WTC11 (cell line): ENCODE results near the gene CTIF. TPM values are rescaled to one million over a fixed set of nuclear protein-coding genes. Genes with fewer than 3 reads are reported as not detected.
A peak's percentile ranks its signal among the peaks of the same experiment; 100 is the strongest.

Source experiments
- ATAC-seq: fragments of 200-7000 bp; cut with Tn5 transposase; 2 replicates; pipeline ENCODE4 v1.10.0; 2021; ENCODE audit warnings: mild to moderate bottlenecking, moderate library complexity
- CTCF ChIA-PET: fragments of 300-600 bp; sonication (Branson Sonifier 250); formaldehyde crosslinking; loops from one replicate; lab custom pipeline; 2021; ENCODE audit warnings: antibody characterized with exemption; lab: Charles Lee
- POLR2A ChIA-PET: fragments of 350-600 bp; sonication (Branson Sonifier 250); formaldehyde crosslinking; loops from one replicate; lab custom pipeline; 2021; ENCODE audit warnings: antibody characterized with exemption; lab: Charles Lee
- DNase-seq: peaks from one replicate; pipeline ENCODE4 v3.0.0; 2021; ENCODE audit warnings: low spot score
- H3K27ac Mint-ChIP-seq: 2 replicates; pipeline ENCODE4 v1.8.0; 2021; ENCODE audit warnings: mixed read lengths
- H3K27me3 Mint-ChIP-seq: 2 replicates; pipeline ENCODE4 v1.8.0; 2021; ENCODE audit warnings: low read depth, mild to moderate bottlenecking, moderate library complexity, mixed read lengths
- H3K36me3 Mint-ChIP-seq: 2 replicates; pipeline ENCODE4 v1.8.0; 2021; ENCODE audit warnings: mixed read lengths
- H3K4me1 Mint-ChIP-seq: 2 replicates; pipeline ENCODE4 v1.8.0; 2022; ENCODE audit warnings: mixed read lengths
- H3K4me3 Mint-ChIP-seq: 2 replicates; pipeline ENCODE4 v1.8.0; 2021; ENCODE audit warnings: mild to moderate bottlenecking, moderate library complexity, mixed read lengths
- H3K9me3 Mint-ChIP-seq: 2 replicates; pipeline ENCODE4 v1.8.0; 2021; ENCODE audit warnings: mixed read lengths
- AR ChIP-seq: fragments of 250-450 bp; sonication (Bioruptor Pico); IDR thresholded peaks from 2 replicates; pipeline ENCODE4 v1.9.0; 2021; ENCODE audit warnings: mild to moderate bottlenecking
- ATF1 ChIP-seq: sonication (generic); formaldehyde crosslinking; IDR thresholded peaks from 2 replicates; pipeline ENCODE4 v1.8.1; 2023; ENCODE audit warnings: mild to moderate bottlenecking, moderate library complexity, missing genetic modification reagents
- ATF2 ChIP-seq: sonication (generic); formaldehyde crosslinking; IDR thresholded peaks from 2 replicates; pipeline ENCODE4 v1.8.1; 2022; ENCODE audit warnings: low read depth, missing genetic modification reagents, borderline replicate concordance
- CBFB ChIP-seq: sonication (generic); formaldehyde crosslinking; IDR thresholded peaks from 2 replicates; pipeline ENCODE4 v1.8.1; 2022; ENCODE audit warnings: mild to moderate bottlenecking, low read depth, missing genetic modification reagents
- E2F4 ChIP-seq: sonication (generic); formaldehyde crosslinking; IDR thresholded peaks from 2 replicates; pipeline ENCODE4 v1.8.1; 2022; ENCODE audit warnings: low read depth, mild to moderate bottlenecking, moderate library complexity, missing genetic modification reagents, borderline replicate concordance
- ESRRA ChIP-seq: sonication (generic); formaldehyde crosslinking; IDR thresholded peaks from 2 replicates; pipeline ENCODE4 v1.8.1; 2022; ENCODE audit warnings: mild to moderate bottlenecking, missing genetic modification reagents, borderline replicate concordance
- FOXJ3 ChIP-seq: sonication (generic); formaldehyde crosslinking; IDR thresholded peaks from 2 replicates; pipeline ENCODE4 v1.9.0; 2021; ENCODE audit warnings: missing genetic modification reagents, mild to moderate bottlenecking, borderline replicate concordance
- HMGXB4 ChIP-seq: sonication (generic); formaldehyde crosslinking; IDR thresholded peaks from 2 replicates; pipeline ENCODE4 v1.8.1; 2023; ENCODE audit warnings: mild to moderate bottlenecking, moderate library complexity, missing genetic modification reagents
- IRF2 ChIP-seq: sonication (generic); formaldehyde crosslinking; IDR thresholded peaks from 2 replicates; pipeline ENCODE4 v1.8.0; 2022; ENCODE audit warnings: low read depth, missing genetic modification reagents, borderline replicate concordance
- KAT7 ChIP-seq: sonication (generic); formaldehyde crosslinking; IDR thresholded peaks from 2 replicates; pipeline ENCODE4 v1.8.1; 2023; ENCODE audit warnings: missing genetic modification reagents, mild to moderate bottlenecking, borderline replicate concordance
- MXD4 ChIP-seq: fragments of 250-450 bp; sonication (Bioruptor Pico); IDR thresholded peaks from 2 replicates; pipeline ENCODE4 v1.8.0; 2021; ENCODE audit warnings: mild to moderate bottlenecking, moderate library complexity, borderline replicate concordance
- PRRX2 ChIP-seq: fragments of 250-450 bp; sonication (Bioruptor Pico); IDR thresholded peaks from 2 replicates; pipeline ENCODE4 v1.8.0; 2021; ENCODE audit warnings: mild to moderate bottlenecking
- RORB ChIP-seq: fragments of 250-450 bp; sonication (Bioruptor Pico); IDR thresholded peaks from 2 replicates; pipeline ENCODE4 v1.9.0; 2021; ENCODE audit warnings: mild to moderate bottlenecking
- SMAD3 ChIP-seq: sonication (generic); formaldehyde crosslinking; IDR thresholded peaks from 2 replicates; pipeline ENCODE4 v1.8.0; 2022; ENCODE audit warnings: missing genetic modification reagents, mild to moderate bottlenecking, borderline replicate concordance
- SOX15 ChIP-seq: fragments of 250-450 bp; sonication (Bioruptor Pico); IDR thresholded peaks from 2 replicates; pipeline ENCODE4 v1.9.0; 2021; ENCODE audit warnings: mild to moderate bottlenecking
- ZBTB21 ChIP-seq: sonication (generic); formaldehyde crosslinking; IDR thresholded peaks from 2 replicates; pipeline ENCODE4 v1.8.1; 2023; ENCODE audit warnings: mild to moderate bottlenecking, missing genetic modification reagents, borderline replicate concordance
- ZBTB43 ChIP-seq: sonication (generic); formaldehyde crosslinking; IDR thresholded peaks from 2 replicates; pipeline ENCODE4 v1.8.1; 2023; ENCODE audit warnings: mild to moderate bottlenecking, missing genetic modification reagents
- ZNF138 ChIP-seq: sonication (generic); formaldehyde crosslinking; conservative IDR thresholded peaks from 2 replicates; pipeline ENCODE4 v1.8.1; 2022; ENCODE audit warnings: mild to moderate bottlenecking, moderate library complexity, missing genetic modification reagents
- ZNF232 ChIP-seq: sonication (generic); formaldehyde crosslinking; IDR thresholded peaks from 2 replicates; pipeline ENCODE4 v1.8.0; 2022; ENCODE audit warnings: mild to moderate bottlenecking, missing genetic modification reagents
- total RNA-seq: library from RNA; stranded (reverse); gene quantifications from 3 replicates; pipeline ENCODE4 v1.2.3, GENCODE V29; 2021

Gene CTIF
- total RNA-seq, 1 experiment from 2014 or later, result 28.5 TPM

- no peak for ATAC-seq
- TF ChIP-seq SMAD3 (CRISPR knock-in tag), result no peak
- no peak for TF ChIP-seq ZBTB43 (CRISPR knock-in tag)
- TF ChIP-seq ZNF138 (CRISPR knock-in tag), result no peak
- TF ChIP-seq MXD4, result no peak
- TF ChIP-seq E2F4 (CRISPR knock-in tag), result no peak
- no peak for TF ChIP-seq IRF2 (CRISPR knock-in tag)
- TF ChIP-seq AR (CRISPR knock-in tag), result no peak
- no peak for TF ChIP-seq PRRX2 (CRISPR knock-in tag)
- DNase-seq, result peak; percentile 7
- ChIA-PET POLR2A (interaction anchor here (0.5 kb wide), 1 partner anchor 360 kb away, joined by 4 read pairs; no protein-coding TSS in a partner anchor), CTCF (interaction anchor here (1.1 to 1.6 kb wide), 2 partner anchors 21 to 57 kb away, joined by 3 to 4 read pairs; no protein-coding TSS in a partner anchor)
- no peak overlapping the region for H3K27ac Mint-ChIP-seq
- peaks cover 56% of the 10 kb centered on the region for H3K4me1 Mint-ChIP-seq
- no peaks in the 10 kb centered on the region for H3K36me3 Mint-ChIP-seq
- H3K4me3 Mint-ChIP-seq, result no peak overlapping the region
- H3K27me3 Mint-ChIP-seq, result no peaks in the 10 kb centered on the region
- H3K9me3 Mint-ChIP-seq, result no peaks in the 10 kb centered on the region
These were observed 295.0 kb downstream of the CTIF start for GRCh38 chr18:48833701-48834412.

GRCh38 chr18:48834413-48835031 lies 295.7 kb downstream of the CTIF start:
- DNase-seq, result peak; percentile 17
- no peaks in the 10 kb centered on the region for H3K27me3 Mint-ChIP-seq
- H3K36me3 Mint-ChIP-seq, result no peaks in the 10 kb centered on the region
- ChIA-PET CTCF (no interaction called here), POLR2A (no interaction called here)
- peak overlapping the region; percentile 69; the same call in 1 of the 2 replicates for H3K27ac Mint-ChIP-seq
- no peak overlapping the region for H3K4me3 Mint-ChIP-seq
- H3K9me3 Mint-ChIP-seq, result no peaks in the 10 kb centered on the region
- H3K4me1 Mint-ChIP-seq, result peaks cover 54% of the 10 kb centered on the region
- peak; percentile 43 for ATAC-seq
- no peak for TF ChIP-seq E2F4 (CRISPR knock-in tag)
- no peak for TF ChIP-seq SOX15 (CRISPR knock-in tag)
- TF ChIP-seq HMGXB4 (CRISPR knock-in tag), result no peak
- TF ChIP-seq ZNF232, result no peak
- TF ChIP-seq ESRRA (CRISPR knock-in tag), result no peak
- 0 out of 2 replicates have a peak, but pooled peaks have one; percentile 28 for TF ChIP-seq ZBTB21
- TF ChIP-seq KAT7, result no peak
- TF ChIP-seq ATF2, result no peak
- TF ChIP-seq FOXJ3 (CRISPR knock-in tag), result no peak
- 0 out of 2 replicates have a peak, but pooled peaks have one; percentile 36 for TF ChIP-seq CBFB (CRISPR knock-in tag)
- no peak for TF ChIP-seq ATF1 (CRISPR knock-in tag)
- no peak for TF ChIP-seq RORB
- TF ChIP-seq PRRX2 (CRISPR knock-in tag), result no peak
